Panc1 (cell line): ENCODE measurements around the gene MICALL2.

Experiments used
- CTCF ChIP-seq: fragments of 450-650 bp; IDR thresholded peaks from 2 replicates; pipeline ENCODE4 v1.5.1; 2017; ENCODE audit warnings: mild to moderate bottlenecking
- POLR2AphosphoS5 ChIP-seq: IDR thresholded peaks from 2 replicates; pipeline ENCODE4 v1.6.1; 2012; ENCODE audit warnings: mild to moderate bottlenecking, low read depth, low read length, moderate library complexity
- SIN3A ChIP-seq: IDR thresholded peaks from 2 replicates; pipeline ENCODE4 v1.6.1; 2012; ENCODE audit warnings: low read depth, mild to moderate bottlenecking, low read length, moderate library complexity, borderline replicate concordance; ENCODE audit not compliant: insufficient read depth
- TCF7L2 ChIP-seq: IDR thresholded peaks from 2 replicates; pipeline ENCODE4 v1.6.1; 2011; ENCODE audit warnings: mild to moderate bottlenecking, low read depth, low read length, inconsistent platforms
- TF ChIP-seq, protein P1 (sequence below), 2 experiments: IDR thresholded peaks; 2 replicates each; pipeline ENCODE4 v1.6.1; 2011 to 2012; ENCODE audit warnings: low read depth in 2 of 2, control low read depth in 1 of 2, low read length in 1 of 2, mild to moderate bottlenecking in 1 of 2, moderate library complexity in 1 of 2; ENCODE audit not compliant: insufficient read depth in 1 of 2

DNA sequence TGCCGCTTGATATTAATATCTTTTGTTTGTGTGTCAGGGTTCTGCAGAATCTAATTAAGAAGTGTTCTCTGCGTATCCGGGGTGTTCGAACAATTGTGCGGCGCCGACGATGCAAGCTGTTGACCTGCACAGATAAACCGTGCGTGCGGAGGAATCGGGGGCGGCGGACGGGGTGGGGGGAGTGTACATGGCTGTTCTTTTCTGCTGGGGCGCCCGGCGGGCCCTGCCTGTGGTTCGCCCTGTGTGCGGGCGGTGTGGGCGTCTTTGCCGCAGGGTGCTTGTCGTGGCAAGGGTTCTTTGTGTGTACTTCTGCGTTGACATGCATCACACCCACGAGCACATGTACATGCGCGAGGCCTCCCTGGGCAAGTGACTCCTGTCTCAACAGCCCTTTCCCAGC is 47.9 kb downstream of the MICALL2 start:
- TF ChIP-seq CTCF (no peak), POLR2AphosphoS5 (no peak), SIN3A (no peak), TCF7L2 (no peak)
- TF ChIP-seq, protein P1, sequence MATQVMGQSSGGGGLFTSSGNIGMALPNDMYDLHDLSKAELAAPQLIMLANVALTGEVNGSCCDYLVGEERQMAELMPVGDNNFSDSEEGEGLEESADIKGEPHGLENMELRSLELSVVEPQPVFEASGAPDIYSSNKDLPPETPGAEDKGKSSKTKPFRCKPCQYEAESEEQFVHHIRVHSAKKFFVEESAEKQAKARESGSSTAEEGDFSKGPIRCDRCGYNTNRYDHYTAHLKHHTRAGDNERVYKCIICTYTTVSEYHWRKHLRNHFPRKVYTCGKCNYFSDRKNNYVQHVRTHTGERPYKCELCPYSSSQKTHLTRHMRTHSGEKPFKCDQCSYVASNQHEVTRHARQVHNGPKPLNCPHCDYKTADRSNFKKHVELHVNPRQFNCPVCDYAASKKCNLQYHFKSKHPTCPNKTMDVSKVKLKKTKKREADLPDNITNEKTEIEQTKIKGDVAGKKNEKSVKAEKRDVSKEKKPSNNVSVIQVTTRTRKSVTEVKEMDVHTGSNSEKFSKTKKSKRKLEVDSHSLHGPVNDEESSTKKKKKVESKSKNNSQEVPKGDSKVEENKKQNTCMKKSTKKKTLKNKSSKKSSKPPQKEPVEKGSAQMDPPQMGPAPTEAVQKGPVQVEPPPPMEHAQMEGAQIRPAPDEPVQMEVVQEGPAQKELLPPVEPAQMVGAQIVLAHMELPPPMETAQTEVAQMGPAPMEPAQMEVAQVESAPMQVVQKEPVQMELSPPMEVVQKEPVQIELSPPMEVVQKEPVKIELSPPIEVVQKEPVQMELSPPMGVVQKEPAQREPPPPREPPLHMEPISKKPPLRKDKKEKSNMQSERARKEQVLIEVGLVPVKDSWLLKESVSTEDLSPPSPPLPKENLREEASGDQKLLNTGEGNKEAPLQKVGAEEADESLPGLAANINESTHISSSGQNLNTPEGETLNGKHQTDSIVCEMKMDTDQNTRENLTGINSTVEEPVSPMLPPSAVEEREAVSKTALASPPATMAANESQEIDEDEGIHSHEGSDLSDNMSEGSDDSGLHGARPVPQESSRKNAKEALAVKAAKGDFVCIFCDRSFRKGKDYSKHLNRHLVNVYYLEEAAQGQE (IDR thresholded peaks at IDR 0.05; ENCODE audit: insufficient read depth in 1 of 2, low read depth in 2 of 2, low read length in 1 of 2): no peak
